Vagina (tissue), 2 donors: ENCODE measurements around the gene PLP2.

Experiments used
- POLR2A ChIP-seq, 2 donors: fragments of 450-650 bp; IDR thresholded peaks; one replicate each; pipeline ENCODE4 v1.6.1; 2017; ENCODE audit warnings: antibody characterized with exemption in 2 of 2, mild to moderate bottlenecking in 2 of 2, moderate library complexity in 2 of 2
- POLR2AphosphoS5 ChIP-seq, 2 donors: sonication (generic); formaldehyde crosslinking; IDR thresholded peaks; one replicate each; pipeline ENCODE4 v1.9.0; 2017; ENCODE audit warnings: antibody characterized with exemption in 2 of 2, mild to moderate bottlenecking in 2 of 2, low read depth in 1 of 2; ENCODE audit not compliant: insufficient read depth in 1 of 2
- TF ChIP-seq, protein P1 (sequence below), 3 experiments: fragments of 450-650 bp in 2 of 3; fragments of 200-600 bp in 1 of 3; sonication (generic) in 1 of 3; IDR thresholded peaks; one replicate each; pipeline ENCODE4 v1.5.1; 2017 to 2019; ENCODE audit warnings: antibody characterized with exemption in 3 of 3, mild to moderate bottlenecking in 2 of 3, moderate library complexity in 2 of 3

DNA sequence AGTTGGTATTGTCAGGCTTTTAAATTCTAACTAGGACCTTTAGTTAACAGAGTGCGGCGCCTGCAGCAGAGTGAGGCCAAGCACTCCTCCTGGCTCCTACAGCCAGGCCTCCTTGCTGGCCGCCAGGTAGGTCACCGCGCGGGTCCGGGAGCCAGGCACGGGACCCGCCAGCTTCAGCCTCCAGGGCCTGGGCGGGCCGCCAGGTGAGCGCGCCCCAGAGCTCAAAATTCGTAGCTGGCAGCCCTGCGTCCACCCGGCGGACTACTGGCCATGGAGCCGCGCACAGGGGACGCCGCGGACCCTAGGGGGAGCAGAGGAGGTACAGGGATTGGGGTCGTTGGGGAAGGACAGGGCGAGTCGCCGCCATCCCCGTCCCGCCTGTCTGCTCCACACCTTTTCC, 9.1 kb upstream of the PLP2 start, which contains the start of gene MAGIX:
- TF ChIP-seq, protein P1, sequence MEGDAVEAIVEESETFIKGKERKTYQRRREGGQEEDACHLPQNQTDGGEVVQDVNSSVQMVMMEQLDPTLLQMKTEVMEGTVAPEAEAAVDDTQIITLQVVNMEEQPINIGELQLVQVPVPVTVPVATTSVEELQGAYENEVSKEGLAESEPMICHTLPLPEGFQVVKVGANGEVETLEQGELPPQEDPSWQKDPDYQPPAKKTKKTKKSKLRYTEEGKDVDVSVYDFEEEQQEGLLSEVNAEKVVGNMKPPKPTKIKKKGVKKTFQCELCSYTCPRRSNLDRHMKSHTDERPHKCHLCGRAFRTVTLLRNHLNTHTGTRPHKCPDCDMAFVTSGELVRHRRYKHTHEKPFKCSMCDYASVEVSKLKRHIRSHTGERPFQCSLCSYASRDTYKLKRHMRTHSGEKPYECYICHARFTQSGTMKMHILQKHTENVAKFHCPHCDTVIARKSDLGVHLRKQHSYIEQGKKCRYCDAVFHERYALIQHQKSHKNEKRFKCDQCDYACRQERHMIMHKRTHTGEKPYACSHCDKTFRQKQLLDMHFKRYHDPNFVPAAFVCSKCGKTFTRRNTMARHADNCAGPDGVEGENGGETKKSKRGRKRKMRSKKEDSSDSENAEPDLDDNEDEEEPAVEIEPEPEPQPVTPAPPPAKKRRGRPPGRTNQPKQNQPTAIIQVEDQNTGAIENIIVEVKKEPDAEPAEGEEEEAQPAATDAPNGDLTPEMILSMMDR (IDR thresholded peaks at IDR 0.05), result no peak
- no peak for TF ChIP-seq POLR2A (IDR thresholded peaks at IDR 0.05)
- TF ChIP-seq POLR2AphosphoS5 (IDR thresholded peaks at IDR 0.05; ENCODE audit: insufficient read depth in 1 of 2, low read depth in 1 of 2), result no peak
